Measurements from ENCODE around the gene CA5A. TPM values are rescaled to one million over a fixed set of nuclear protein-coding genes. Genes with fewer than 3 reads are reported as not detected.

Gene CA5A
- total and polyA plus RNA-seq, 2 of the 13 experiments (the other 11 are each of a cell fraction or from before 2014, with no cell fraction given): 66.8 to 106 TPM

DNA sequence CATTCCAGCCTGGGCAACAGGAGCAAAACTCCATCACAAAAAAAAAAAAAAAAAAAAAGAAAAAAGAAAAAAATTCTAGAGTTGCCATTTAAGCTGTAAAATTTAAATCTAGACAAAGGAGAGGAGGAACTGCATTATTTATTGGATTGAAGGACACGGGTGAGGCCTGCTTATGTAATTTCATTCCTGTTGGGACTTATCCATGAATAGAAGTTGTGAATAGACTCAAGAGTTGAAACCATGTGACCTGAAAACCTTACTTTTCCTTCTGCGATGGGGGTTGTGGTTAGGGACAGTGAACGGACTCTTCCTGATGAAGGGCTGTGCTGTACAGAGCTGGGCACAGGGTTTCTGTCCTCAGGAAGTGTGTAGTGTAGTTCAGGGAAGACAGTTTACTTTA, 37.4 kb upstream of the CA5A start (continued):
- TF ChIP-seq ZNF724P (CRISPR knock-in tag; IDR thresholded peaks at IDR 0.05; ENCODE audit: borderline replicate concordance) (no peak), GATAD1 (CRISPR knock-in tag; IDR thresholded peaks at IDR 0.05) (no peak), KDM5A (IDR thresholded peaks at IDR 0.05; ENCODE audit: borderline replicate concordance, low read length) (no peak), ZNF292 (CRISPR knock-in tag; IDR thresholded peaks at IDR 0.05; ENCODE audit: borderline replicate concordance, low read depth) (no peak)
- TF ChIP-seq, protein P1, sequence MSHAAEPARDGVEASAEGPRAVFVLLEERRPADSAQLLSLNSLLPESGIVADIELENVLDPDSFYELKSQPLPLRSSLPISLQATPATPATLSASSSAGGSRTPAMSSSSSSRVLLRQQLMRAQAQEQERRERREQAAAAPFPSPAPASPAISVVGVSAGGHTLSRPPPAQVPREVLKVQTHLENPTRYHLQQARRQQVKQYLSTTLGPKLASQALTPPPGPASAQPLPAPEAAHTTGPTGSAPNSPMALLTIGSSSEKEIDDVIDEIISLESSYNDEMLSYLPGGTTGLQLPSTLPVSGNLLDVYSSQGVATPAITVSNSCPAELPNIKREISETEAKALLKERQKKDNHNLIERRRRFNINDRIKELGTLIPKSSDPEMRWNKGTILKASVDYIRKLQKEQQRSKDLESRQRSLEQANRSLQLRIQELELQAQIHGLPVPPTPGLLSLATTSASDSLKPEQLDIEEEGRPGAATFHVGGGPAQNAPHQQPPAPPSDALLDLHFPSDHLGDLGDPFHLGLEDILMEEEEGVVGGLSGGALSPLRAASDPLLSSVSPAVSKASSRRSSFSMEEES (CRISPR knock-in tag; IDR thresholded peaks at IDR 0.05): no peak
- TF ChIP-seq, protein P2, sequence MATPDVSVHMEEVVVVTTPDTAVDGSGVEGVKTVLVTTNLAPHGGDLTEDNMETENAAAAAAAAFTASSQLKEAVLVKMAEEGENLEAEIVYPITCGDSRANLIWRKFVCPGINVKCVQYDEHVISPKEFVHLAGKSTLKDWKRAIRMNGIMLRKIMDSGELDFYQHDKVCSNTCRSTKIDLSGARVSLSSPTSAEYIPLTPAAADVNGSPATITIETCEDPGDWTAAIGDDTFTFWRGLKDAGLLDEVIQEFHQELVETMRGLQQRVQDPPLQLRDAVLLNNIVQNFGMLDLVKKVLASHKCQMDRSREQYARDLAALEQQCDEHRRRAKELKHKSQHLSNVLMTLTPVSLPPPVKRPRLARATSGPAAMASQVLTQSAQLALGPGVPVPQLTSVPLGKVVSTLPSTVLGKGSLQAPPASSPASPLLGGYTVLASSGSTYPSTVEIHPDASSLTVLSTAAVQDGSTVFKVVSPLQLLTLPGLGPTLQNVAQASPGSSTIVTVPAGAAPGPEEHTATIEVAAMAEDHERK (CRISPR knock-in tag; IDR thresholded peaks at IDR 0.05; ENCODE audit: low read depth): no peak
- TF ChIP-seq, protein P3, sequence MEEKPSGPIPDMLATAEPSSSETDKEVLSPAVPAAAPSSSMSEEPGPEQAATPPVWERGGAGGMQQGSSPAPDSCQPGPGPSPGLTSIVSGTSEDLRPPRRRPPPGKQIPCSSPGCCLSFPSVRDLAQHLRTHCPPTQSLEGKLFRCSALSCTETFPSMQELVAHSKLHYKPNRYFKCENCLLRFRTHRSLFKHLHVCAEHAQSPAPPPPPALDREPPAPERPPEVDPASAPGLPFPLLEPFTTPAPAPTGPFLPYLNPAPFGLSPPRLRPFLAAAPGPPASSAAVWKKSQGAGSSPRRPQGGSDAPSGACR (CRISPR knock-in tag; IDR thresholded peaks at IDR 0.05): no peak
- TF ChIP-seq, protein P4, sequence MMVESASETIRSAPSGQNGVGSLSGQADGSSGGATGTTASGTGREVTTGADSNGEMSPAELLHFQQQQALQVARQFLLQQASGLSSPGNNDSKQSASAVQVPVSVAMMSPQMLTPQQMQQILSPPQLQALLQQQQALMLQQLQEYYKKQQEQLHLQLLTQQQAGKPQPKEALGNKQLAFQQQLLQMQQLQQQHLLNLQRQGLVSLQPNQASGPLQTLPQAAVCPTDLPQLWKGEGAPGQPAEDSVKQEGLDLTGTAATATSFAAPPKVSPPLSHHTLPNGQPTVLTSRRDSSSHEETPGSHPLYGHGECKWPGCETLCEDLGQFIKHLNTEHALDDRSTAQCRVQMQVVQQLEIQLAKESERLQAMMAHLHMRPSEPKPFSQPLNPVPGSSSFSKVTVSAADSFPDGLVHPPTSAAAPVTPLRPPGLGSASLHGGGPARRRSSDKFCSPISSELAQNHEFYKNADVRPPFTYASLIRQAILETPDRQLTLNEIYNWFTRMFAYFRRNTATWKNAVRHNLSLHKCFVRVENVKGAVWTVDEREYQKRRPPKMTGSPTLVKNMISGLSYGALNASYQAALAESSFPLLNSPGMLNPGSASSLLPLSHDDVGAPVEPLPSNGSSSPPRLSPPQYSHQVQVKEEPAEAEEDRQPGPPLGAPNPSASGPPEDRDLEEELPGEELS (CRISPR knock-in tag; IDR thresholded peaks at IDR 0.05): no peak
